VCaP (cell line): ENCODE results near the gene GRK4.

Experiments used
- H3K27ac ChIP-seq: fragments of 450-650 bp; 2 replicates; pipeline ENCODE4 v1.5.1; 2017
- CTCF ChIP-seq: fragments of 450-650 bp; conservative IDR thresholded peaks from 2 replicates; pipeline ENCODE4 v1.5.1; 2017; ENCODE audit warnings: mild to moderate bottlenecking, moderate library complexity

The GRK4 gene

GRCh38 chr4:2928242-2929176 is 34.9 kb upstream of the GRK4 start:
- H3K27ac ChIP-seq, result peak overlapping the region; percentile 94
- TF ChIP-seq CTCF, result no peak

GRCh38 chr4:2929469-2929868 is 33.9 kb upstream of the GRK4 start:
- H3K27ac ChIP-seq, result peak overlapping the region; percentile 94; the same call in 1 of the 2 replicates
- no peak for TF ChIP-seq CTCF

- TF ChIP-seq CTCF, result no peak
- peak overlapping the region; percentile 94 for H3K27ac ChIP-seq
Measured at GRCh38 chr4:2930135-2930757, 33.1 kb upstream of the GRK4 start.

GRCh38 chr4:2930758-2931511 is 32.4 kb upstream of the GRK4 start:
- H3K27ac ChIP-seq, result peak overlapping the region; percentile 94
- peak; percentile 38; the same call in 1 of the 2 replicates for TF ChIP-seq CTCF

- TF ChIP-seq CTCF, result no peak
- H3K27ac ChIP-seq, result peak overlapping the region; percentile 94
Measured at GRCh38 chr4:2931512-2932301, 31.7 kb upstream of the GRK4 start.

GRCh38 chr4:2932321-2932950 is 30.9 kb upstream of the GRK4 start:
- H3K27ac ChIP-seq, result peak overlapping the region; percentile 94
- no peak for TF ChIP-seq CTCF
